HepG2 (cell line): ENCODE results near the gene PLEKHG5.

Experiments
- IKZF1 ChIP-seq: fragments of 450-650 bp; IDR thresholded peaks from 2 replicates; pipeline ENCODE4 v1.7.1; 2016
- ZFX ChIP-seq: sonication (generic); formaldehyde crosslinking; IDR thresholded peaks from 2 replicates; pipeline ENCODE4 v1.4.0; 2020; ENCODE audit warnings: mild to moderate bottlenecking, low read depth, missing genetic modification reagents, moderate library complexity
- ZMYM4 ChIP-seq: sonication (generic); formaldehyde crosslinking; IDR thresholded peaks from 2 replicates; pipeline ENCODE4 v1.8.1; 2023; ENCODE audit warnings: mild to moderate bottlenecking, missing genetic modification reagents
- ZNF468 ChIP-seq: sonication (generic); formaldehyde crosslinking; IDR thresholded peaks from 2 replicates; pipeline ENCODE4 v1.8.0; 2022; ENCODE audit warnings: mild to moderate bottlenecking, moderate library complexity, missing genetic modification reagents
- TF ChIP-seq, protein P1 (sequence below): sonication (generic); formaldehyde crosslinking; IDR thresholded peaks from 2 replicates; pipeline ENCODE4 v1.5.0; 2020; ENCODE audit warnings: mild to moderate bottlenecking, missing genetic modification reagents, moderate library complexity
- TF ChIP-seq, protein P2 (sequence below): sonication (generic); formaldehyde crosslinking; IDR thresholded peaks from 2 replicates; pipeline ENCODE4 v1.8.0; 2022; ENCODE audit warnings: mild to moderate bottlenecking, missing genetic modification reagents

GRCh38 chr1:6434186-6434585 is 57.3 kb downstream of the PLEKHG5 start:
- TF ChIP-seq, protein P1, sequence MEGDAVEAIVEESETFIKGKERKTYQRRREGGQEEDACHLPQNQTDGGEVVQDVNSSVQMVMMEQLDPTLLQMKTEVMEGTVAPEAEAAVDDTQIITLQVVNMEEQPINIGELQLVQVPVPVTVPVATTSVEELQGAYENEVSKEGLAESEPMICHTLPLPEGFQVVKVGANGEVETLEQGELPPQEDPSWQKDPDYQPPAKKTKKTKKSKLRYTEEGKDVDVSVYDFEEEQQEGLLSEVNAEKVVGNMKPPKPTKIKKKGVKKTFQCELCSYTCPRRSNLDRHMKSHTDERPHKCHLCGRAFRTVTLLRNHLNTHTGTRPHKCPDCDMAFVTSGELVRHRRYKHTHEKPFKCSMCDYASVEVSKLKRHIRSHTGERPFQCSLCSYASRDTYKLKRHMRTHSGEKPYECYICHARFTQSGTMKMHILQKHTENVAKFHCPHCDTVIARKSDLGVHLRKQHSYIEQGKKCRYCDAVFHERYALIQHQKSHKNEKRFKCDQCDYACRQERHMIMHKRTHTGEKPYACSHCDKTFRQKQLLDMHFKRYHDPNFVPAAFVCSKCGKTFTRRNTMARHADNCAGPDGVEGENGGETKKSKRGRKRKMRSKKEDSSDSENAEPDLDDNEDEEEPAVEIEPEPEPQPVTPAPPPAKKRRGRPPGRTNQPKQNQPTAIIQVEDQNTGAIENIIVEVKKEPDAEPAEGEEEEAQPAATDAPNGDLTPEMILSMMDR = no peak
- TF ChIP-seq, protein P2, sequence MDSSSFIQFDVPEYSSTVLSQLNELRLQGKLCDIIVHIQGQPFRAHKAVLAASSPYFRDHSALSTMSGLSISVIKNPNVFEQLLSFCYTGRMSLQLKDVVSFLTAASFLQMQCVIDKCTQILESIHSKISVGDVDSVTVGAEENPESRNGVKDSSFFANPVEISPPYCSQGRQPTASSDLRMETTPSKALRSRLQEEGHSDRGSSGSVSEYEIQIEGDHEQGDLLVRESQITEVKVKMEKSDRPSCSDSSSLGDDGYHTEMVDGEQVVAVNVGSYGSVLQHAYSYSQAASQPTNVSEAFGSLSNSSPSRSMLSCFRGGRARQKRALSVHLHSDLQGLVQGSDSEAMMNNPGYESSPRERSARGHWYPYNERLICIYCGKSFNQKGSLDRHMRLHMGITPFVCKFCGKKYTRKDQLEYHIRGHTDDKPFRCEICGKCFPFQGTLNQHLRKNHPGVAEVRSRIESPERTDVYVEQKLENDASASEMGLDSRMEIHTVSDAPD (CRISPR knock-in tag) = no peak
- TF ChIP-seq ZFX (CRISPR knock-in tag) (no peak), ZNF468 (CRISPR knock-in tag) (no peak), IKZF1 (no peak), ZMYM4 (CRISPR knock-in tag) (no peak)
